ENCODE data around the gene NAGLU.

NAGLU gene

GRCh38 chr17:42562388-42563142, 26.5 kb downstream of the NAGLU start:
- no peak for TF ChIP-seq POLR2AphosphoS5 (IDR thresholded peaks at IDR 0.05; ENCODE audit: low read depth, low read length)
- TF ChIP-seq TAF1 (IDR thresholded peaks at IDR 0.05; ENCODE audit: borderline replicate concordance, insufficient read depth, low read length) = no peak
- TF ChIP-seq SIN3A (IDR thresholded peaks at IDR 0.05; ENCODE audit: borderline replicate concordance, insufficient read depth, low read length) = no peak
- TF ChIP-seq REST (IDR thresholded peaks at IDR 0.05; ENCODE audit: insufficient read depth in 1 of 2, low read depth in 2 of 2, low read length in 2 of 2) = no peak
- no peak for TF ChIP-seq FOXP2 (optimal IDR thresholded peaks at IDR 0.05; ENCODE audit: borderline replicate concordance, extremely low read depth, extremely low read length, insufficient read depth)

- no peak for TF ChIP-seq SIN3A (IDR thresholded peaks at IDR 0.05; ENCODE audit: borderline replicate concordance, insufficient read depth, low read length)
Measured at GRCh38 chr17:42563143-42563509, 27.1 kb downstream of the NAGLU start.

- TF ChIP-seq FOXP2 (optimal IDR thresholded peaks at IDR 0.05; ENCODE audit: borderline replicate concordance, extremely low read depth, extremely low read length, insufficient read depth) (no peak), POLR2AphosphoS5 (IDR thresholded peaks at IDR 0.05; ENCODE audit: low read depth, low read length) (no peak), SIN3A (IDR thresholded peaks at IDR 0.05; ENCODE audit: borderline replicate concordance, insufficient read depth, low read length) (no peak), TAF1 (IDR thresholded peaks at IDR 0.05; ENCODE audit: borderline replicate concordance, insufficient read depth, low read length) (no peak), REST (IDR thresholded peaks at IDR 0.05; ENCODE audit: insufficient read depth in 1 of 2, low read depth in 2 of 2, low read length in 2 of 2) (no peak)
Measured at GRCh38 chr17:42563543-42563942, 27.5 kb downstream of the NAGLU start.

- TF ChIP-seq REST (IDR thresholded peaks at IDR 0.05; ENCODE audit: insufficient read depth in 1 of 2, low read depth in 2 of 2, low read length in 2 of 2) = no peak
- TF ChIP-seq TAF1 (IDR thresholded peaks at IDR 0.05; ENCODE audit: borderline replicate concordance, insufficient read depth, low read length) = no peak
- TF ChIP-seq FOXP2 (optimal IDR thresholded peaks at IDR 0.05; ENCODE audit: borderline replicate concordance, extremely low read depth, extremely low read length, insufficient read depth) = no peak
- no peak for TF ChIP-seq POLR2AphosphoS5 (IDR thresholded peaks at IDR 0.05; ENCODE audit: low read depth, low read length)
- TF ChIP-seq SIN3A (IDR thresholded peaks at IDR 0.05; ENCODE audit: borderline replicate concordance, insufficient read depth, low read length) = no peak
Measured at GRCh38 chr17:42563950-42564349, 27.9 kb downstream of the NAGLU start.

- no peak for TF ChIP-seq REST (IDR thresholded peaks at IDR 0.05; ENCODE audit: insufficient read depth in 1 of 2, low read depth in 2 of 2, low read length in 2 of 2)
- TF ChIP-seq TAF1 (IDR thresholded peaks at IDR 0.05; ENCODE audit: borderline replicate concordance, insufficient read depth, low read length) = no peak
- TF ChIP-seq SIN3A (IDR thresholded peaks at IDR 0.05; ENCODE audit: borderline replicate concordance, insufficient read depth, low read length) = no peak
- no peak for TF ChIP-seq POLR2AphosphoS5 (IDR thresholded peaks at IDR 0.05; ENCODE audit: low read depth, low read length)
- no peak for TF ChIP-seq FOXP2 (optimal IDR thresholded peaks at IDR 0.05; ENCODE audit: borderline replicate concordance, extremely low read depth, extremely low read length, insufficient read depth)
Measured at GRCh38 chr17:42564815-42565522, 28.9 kb downstream of the NAGLU start.

All from PFSK-1 (cell line).